Measurements from ENCODE around the gene PIEZO1. TPM values are rescaled to one million over a fixed set of nuclear protein-coding genes. Genes with fewer than 3 reads are reported as not detected.

Gene PIEZO1
- total and polyA plus RNA-seq, 9 of the 15 experiments (the other 6 are each of a cell fraction or from before 2014, with no cell fraction given): 3.6 to 432 (median 131) TPM

GRCh38 chr16:88688013-88688778, 96.8 kb downstream of the PIEZO1 start (continued):
- TF ChIP-seq GATAD2A (IDR thresholded peaks at IDR 0.05): peak; percentile 72
- no peak for TF ChIP-seq ZNF609 (CRISPR knock-in tag; IDR thresholded peaks at IDR 0.05; ENCODE audit: borderline replicate concordance)
- TF ChIP-seq ZNF583 (CRISPR knock-in tag; IDR thresholded peaks at IDR 0.05): no peak
- TF ChIP-seq MTA2 (IDR thresholded peaks at IDR 0.05; ENCODE audit: low read depth): peak; percentile 86
- TF ChIP-seq CLOCK (CRISPR knock-in tag; IDR thresholded peaks at IDR 0.05; ENCODE audit: borderline replicate concordance): no peak
- TF ChIP-seq, protein P1, sequence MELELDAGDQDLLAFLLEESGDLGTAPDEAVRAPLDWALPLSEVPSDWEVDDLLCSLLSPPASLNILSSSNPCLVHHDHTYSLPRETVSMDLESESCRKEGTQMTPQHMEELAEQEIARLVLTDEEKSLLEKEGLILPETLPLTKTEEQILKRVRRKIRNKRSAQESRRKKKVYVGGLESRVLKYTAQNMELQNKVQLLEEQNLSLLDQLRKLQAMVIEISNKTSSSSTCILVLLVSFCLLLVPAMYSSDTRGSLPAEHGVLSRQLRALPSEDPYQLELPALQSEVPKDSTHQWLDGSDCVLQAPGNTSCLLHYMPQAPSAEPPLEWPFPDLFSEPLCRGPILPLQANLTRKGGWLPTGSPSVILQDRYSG (tag; conservative IDR thresholded peaks at IDR 0.05; ENCODE audit: low read depth): no peak
- no peak for TF ChIP-seq HIVEP1 (CRISPR knock-in tag; IDR thresholded peaks at IDR 0.05)
- no peak for TF ChIP-seq BRF1 (IDR thresholded peaks at IDR 0.05; ENCODE audit: borderline replicate concordance, extremely low read depth, insufficient read length)
- TF ChIP-seq ZNF507 (tag; conservative IDR thresholded peaks at IDR 0.05): no peak
- TF ChIP-seq UBTF (IDR thresholded peaks at IDR 0.05; ENCODE audit: borderline replicate concordance in 1 of 2, low read depth in 2 of 2, low read length in 2 of 2): 0 out of 4 replicates have a peak, but pooled peaks of 1 of the 2 experiments have one; percentile 51
- TF ChIP-seq ZNF79 (CRISPR knock-in tag; IDR thresholded peaks at IDR 0.05; ENCODE audit: low read depth): no peak
- peak; percentile 64 for TF ChIP-seq RB1 (IDR thresholded peaks at IDR 0.05; ENCODE audit: low read depth)
- no peak for TF ChIP-seq BRD9 (IDR thresholded peaks at IDR 0.05; ENCODE audit: low read depth, partially characterized antibody)
- TF ChIP-seq BCL6 (CRISPR knock-in tag; IDR thresholded peaks at IDR 0.05): no peak
- no peak for TF ChIP-seq MCM2 (IDR thresholded peaks at IDR 0.05; ENCODE audit: low read depth)
- TF ChIP-seq TEAD2 (tag; IDR thresholded peaks at IDR 0.05): no peak
